Sciatic nerve (tissue), 2 donors: ENCODE data around the gene SHD. TPM values are rescaled to one million over a fixed set of nuclear protein-coding genes. Genes with fewer than 3 reads are reported as not detected.
"Not testable (repeated sequence)": the region's sequence is repeated elsewhere in the genome, so short reads cannot be mapped to it uniquely, and the experiment has no call there.

Experiments
- ATAC-seq: fragments of 200-7000 bp; cut with Tn5 transposase; one replicate; pipeline ENCODE4 v1.9.1; 2020; ENCODE audit warnings: mild to moderate bottlenecking, moderate library complexity
- DNase-seq: peaks from one replicate; pipeline ENCODE4 v3.0.0-alpha.2; 2020; ENCODE audit warnings: low spot score
- intact Hi-C: fragments of 100-400 bp; cut with DNase I; formaldehyde crosslinking; loops from one replicate; pipeline ENCODE4 v1.14.2; 2022
- total RNA-seq: library from RNA; stranded (reverse); fragmentation: NEBNext Ultra II Directional; extraction: Animal tissue kit (Norgen Biotek cat#: 25700); gene quantifications from one replicate; pipeline ENCODE4 v1.2.1, GENCODE V29; 2021
- donor health status: DM: no; HTN: no; CAD: no.
- donor health status: DM: no; HTN: no; CAD: no.

SHD gene
- total RNA-seq, 1 donor from 2014 or later, result not detected

DNA sequence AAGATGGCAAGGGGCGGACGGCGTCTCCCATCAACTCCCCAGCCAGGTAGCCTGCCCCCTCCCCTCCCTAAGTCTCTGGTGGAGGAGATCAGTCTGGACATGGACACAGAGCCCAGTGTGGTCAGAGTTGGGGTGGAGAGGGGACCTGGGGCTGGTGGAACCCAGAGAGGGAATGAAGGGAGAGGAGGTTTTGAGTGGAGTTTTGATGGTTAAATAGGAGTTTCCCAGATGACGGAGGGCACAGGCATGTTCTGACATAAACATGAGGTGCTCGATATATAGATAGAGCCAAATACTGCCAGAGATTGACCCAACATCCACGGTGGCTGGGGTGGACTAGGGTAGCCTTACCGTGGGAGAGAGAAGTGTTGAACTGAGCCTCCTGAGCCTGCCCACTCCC, 39.4 kb downstream of the SHD start:
- intact Hi-C loops, result no loop called here
- ATAC-seq, result no peak
- DNase-seq, result no peak

DNA sequence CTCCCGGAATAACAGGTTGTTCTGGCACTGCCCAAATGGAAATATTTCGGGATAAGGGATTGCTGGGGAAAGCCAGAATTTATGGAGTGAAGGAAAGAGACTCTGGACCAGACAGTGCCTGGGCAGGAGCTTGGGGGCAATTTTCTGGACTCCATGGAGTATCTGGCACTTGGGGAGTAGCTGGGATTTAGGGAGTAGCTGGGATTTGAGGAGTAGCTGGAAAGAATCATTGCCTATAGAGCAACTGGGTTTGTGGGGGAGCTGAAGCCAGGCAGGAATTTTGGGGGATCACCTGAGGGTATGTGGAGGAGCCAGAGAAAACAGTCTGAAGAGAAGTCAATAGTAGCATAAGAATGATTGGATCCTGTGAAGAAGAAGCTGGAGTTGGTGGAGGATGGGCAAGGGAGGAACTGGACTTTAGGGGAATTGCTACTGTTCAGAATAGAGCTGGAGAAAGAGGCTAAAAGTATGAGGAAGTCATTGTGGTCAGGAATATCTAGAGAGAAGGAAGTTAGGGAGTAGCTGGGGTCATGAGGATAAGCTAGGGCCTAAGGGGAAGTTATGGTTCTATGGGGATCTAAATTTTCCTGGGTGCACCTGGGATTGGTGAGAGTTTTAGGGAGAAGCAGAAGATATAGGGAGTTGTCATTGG, 40.1 kb downstream of the SHD start:
- intact Hi-C loops, result no loop called here
- ATAC-seq (no peak), DNase-seq (no peak)

DNA sequence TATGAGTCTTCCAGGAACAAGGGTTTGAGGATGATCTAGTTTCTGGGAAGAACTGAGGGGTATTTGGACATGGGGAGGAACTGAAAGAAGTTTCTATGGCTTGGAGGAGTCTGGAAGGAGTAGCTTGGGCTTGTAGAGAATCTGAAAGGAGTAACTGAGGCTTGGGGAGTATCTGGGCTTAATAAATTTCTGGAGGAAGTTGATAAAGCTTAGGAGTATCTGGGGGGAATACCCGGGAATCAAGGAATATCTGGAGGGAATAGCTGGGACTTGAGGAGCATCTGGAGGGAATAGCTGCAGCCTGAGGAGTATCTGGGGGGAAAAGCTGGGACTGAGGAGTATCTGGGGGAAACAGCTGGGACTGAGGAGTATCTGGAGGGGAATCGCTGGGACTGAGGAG, 41.4 kb downstream of the SHD start:
- DNase-seq (no peak), ATAC-seq (no peak)
- intact Hi-C loops, result no loop called here

DNA sequence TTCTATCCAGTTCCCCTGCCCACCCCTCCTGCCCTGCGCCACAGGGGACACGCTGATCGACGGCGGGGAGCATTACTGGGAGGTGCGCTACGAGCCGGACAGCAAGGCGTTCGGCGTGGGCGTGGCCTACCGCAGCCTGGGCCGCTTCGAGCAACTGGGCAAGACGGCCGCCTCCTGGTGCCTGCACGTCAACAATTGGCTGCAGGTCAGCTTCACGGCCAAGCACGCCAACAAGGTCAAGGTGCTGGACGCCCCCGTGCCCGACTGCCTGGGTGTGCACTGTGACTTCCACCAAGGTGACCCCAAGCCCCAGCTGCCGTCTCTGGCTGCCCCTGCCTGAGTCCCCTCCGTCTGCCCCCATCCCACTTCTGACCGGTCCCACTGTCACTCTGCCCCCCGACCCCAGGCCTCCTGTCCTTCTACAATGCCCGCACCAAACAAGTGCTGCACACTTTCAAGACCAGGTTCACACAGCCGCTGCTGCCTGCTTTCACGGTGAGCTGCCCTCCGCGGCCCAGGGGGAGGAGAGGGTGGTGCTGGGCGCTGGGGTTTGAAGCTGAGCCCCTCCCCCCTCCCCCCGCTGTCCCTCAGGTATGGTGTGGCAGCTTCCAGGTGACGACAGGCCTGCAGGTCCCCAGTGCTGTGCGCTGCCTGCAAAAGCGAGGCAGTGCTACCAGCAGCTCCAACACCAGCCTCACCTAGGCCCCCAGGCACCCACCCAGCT, 44.0 kb downstream of the SHD start:
- DNase-seq (no peak), ATAC-seq (no peak)
- intact Hi-C loops, result no loop called here

DNA sequence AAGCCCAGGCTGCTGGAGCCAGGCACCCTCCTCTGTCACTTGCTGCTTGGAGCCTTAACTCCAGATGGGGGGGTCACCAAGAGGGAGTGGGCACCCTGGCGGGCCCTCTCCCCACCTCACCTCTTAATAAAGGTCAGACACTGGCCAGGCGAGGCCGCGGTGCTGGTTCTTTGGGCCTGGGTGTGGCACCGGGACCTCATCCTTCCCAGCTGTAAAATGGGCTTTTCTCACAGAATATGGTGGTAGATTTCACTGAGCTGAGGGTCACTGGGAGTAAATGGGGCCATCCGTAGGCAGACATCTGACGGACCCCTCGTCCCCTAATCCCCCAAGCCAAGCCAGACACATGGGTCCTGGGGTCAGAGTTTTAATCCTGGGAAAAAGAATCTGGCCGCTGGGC, 44.6 kb downstream of the SHD start:
- DNase-seq (no peak), ATAC-seq (no peak)
- intact Hi-C loops, result no loop called here

DNA sequence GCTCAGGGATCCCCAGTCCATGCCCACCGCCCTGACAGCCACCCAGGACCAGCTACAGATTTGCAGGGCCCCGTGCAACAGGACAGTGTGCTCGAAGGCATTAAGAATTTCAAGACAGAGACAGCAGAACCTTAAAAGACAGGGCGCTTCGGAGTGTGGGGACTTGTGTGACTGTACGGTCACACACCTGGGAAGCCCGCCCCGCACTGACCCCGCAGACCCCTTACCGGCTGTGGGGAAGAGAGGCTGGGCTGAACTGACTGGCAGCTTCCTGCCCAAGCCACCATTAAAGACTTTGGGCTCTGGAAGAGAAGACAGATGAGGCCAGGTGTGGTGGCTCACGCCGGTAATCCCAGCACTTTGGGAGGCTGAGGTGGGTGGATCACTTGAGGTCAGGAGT, 45.2 kb downstream of the SHD start:
- DNase-seq (no peak), ATAC-seq (no peak)
- intact Hi-C loops, result no loop called here

DNA sequence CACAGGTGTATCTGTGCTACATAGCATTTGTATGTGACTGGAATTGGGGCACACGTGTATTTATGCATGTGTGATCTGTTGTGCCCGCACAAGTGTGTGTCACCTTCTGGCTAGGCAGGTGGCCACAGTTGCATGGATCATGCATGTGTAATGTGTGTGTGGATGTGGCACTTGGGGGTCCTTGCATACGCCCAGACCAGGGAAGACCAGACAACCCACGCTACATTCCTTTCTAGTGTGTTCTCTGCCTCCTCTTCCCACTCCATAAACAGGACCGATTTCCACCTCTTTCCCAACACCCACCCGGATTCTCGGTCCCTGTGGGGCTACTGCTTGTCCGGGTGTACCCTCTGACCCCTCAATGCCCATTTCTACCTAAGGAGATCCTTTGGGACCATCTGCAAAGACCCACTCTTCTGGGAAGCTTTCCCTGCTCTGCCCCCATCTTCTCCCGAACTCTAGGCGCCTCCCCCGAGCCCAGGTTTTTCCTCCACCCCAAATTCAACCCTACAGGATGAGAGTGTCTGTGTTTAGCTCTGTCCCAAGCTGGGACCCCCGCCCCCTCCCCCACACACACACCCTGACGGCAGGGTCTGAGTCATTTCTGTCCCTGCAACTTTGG, 47.3 kb downstream of the SHD start:
- DNase-seq, result no peak
- intact Hi-C loops, result no loop called here
- no peak for ATAC-seq

DNA sequence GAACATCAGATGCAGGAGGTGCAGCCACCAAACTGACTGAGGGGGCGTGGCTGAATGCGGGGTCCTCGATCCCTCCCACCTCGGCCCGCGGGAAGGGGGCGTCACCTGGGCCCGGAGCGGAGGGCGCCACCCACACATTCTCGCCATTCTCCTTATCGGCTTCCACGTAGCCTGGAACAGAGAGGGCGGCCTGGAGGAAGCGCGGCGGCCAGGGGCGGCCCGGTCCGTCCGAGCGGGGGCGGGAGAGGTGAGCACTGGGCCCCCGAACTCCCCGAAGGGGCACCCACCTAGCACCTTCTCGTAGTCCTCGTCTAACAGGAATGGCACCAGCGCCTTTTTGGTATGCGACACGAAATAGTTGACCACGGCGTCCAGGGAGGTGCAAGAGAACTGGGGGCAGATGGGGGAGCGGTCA, 47.8 kb downstream of the SHD start:
- intact Hi-C loops, result no loop called here
- ATAC-seq (no peak), DNase-seq (no peak)

DNA sequence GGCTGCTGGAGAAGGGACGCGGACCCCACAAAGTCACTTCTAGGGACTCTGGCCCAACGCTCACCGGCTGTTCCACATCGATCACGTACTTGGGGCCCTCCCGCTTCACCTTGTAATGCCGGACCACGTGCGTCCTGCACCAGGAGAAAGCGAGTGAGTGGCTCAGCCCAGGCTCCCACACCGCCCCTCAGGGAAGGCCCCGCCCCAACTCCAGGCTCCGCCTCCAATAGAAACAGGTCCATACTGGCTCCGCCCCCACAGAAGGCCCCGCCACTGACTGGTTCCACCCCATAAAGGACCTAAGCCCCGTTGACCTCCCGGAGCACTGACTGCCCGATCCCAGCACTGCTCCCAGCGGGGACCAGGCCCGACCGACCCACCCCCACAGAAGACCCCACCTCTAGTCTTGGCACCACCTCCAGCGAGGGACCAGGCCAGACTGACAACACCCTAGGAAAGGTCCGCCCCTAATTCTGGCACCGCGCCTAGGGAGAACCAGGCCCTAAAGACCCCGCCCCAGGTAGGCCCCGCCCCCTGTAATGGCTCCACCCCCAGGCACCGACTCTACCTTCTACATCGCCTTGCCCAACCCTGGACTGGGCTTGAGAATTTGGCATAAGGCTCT, 48.3 kb downstream of the SHD start:
- intact Hi-C loops, result no loop called here
- peak; percentile 83 for DNase-seq
- peak; percentile 67 for ATAC-seq

DNA sequence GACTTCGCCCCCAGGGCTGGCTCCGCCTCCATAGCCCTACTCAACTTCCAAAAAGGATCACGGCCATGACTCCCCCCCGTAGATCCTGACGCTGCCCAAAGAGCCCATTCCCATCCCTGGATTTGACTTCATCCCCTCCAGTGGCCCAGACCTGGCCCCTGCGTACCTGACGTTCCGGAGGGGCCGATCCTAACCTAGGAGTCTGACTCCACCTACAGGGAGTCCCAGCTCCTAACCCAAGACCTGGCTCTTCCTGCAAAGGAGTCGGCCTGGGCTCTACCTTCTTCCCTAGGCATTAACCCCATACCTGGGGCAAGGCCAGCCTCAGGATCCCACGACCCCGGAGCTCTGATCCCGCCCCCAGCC, 48.8 kb downstream of the SHD start:
- DNase-seq (no peak), ATAC-seq (no peak)
- intact Hi-C loops, result no loop called here

DNA sequence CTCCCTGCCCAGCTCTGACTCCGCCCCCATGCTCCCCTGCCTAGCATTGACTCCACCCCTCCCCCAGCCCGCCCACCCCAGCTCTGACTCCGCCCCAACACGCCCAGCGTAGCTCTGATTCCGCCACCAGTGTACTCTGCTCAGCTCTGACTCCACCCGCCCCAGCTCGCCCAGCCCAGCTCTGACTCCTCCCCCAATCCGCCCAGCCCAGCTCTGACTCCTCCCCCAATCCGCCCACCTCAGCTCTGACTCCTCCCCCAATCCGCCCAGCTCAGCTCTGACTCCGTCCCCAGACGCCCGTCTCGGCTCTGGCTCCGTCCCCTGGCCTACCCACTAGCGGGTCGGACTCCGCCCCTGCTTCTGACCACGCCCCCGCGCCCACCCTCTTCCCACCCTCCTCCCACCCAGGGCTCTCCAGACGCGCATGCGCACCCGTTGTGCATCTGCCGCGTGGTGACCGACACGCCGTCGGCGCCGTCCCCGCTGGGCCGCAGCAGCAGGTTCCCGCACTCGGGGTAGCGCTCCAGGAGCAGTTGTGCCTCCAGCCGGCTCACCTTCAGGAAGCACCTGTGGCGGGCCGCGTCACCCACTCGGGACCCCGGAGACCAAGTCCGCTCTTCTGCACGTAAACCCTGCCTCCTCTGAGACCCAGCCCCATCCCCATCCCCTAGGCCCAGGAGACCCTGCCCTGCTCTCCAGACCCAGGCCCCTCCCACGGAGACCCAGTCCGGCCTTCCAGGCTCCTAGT, 49.4 kb downstream of the SHD start:
- ATAC-seq (peak; percentile 96), DNase-seq (peak; percentile 97)
- intact Hi-C loops, result no loop called here

DNA sequence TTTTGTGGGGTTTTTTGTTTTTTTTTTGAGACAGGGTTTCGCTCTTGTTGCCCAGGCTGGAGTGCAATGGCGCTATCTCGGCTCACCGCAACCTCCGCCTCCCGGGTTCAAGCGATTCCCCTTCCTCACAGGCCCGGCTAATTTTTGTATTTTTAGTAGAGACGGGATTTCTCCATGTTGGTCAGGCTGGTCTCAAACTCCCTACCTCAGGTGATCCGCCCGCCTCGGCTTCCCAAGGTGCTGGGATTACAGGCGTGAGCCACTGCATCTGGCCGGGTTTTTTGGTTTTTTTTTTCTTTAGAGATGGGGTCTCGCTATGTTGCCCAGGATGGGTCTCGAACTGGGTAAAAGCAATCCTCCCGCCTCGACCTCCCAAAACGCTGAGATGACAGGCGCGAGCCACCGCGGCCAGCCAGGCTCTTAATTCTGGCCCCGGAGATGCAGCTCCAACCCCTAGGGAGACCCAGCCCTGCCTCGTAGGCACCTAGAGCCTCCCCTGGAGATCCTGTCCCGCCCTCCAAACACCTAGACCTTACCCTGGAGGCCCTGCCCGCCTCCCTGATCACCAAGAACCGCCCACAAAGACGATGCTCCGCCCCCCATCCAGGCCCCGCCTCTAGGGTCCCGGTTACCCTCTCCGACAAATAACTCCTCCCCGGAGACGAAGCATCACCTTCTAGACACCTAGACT, 50.1 kb downstream of the SHD start:
- DNase-seq, intact Hi-C loops, ATAC-seq: not testable (repeated sequence)

DNA sequence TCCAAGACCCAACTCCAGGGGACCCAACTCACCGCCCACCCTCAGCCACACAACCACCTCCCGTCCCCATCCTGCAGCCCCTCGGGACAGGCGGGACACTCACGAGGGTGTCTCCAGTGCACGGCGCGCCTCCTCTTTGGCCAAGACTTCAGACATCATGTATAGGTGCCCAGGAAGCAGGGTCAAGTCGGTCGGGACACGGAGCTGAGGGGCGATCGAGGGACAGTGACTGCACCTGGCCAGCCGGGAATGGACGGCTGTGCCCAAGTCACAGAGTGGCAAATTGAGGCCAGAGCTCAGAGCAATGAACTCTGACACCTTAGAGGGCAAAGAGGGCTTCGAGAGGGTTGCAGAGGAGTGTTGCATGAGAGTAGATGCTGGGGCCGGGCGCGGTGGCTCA, 50.8 kb downstream of the SHD start:
- intact Hi-C loops, result no loop called here
- ATAC-seq, result no peak
- no peak for DNase-seq

DNA sequence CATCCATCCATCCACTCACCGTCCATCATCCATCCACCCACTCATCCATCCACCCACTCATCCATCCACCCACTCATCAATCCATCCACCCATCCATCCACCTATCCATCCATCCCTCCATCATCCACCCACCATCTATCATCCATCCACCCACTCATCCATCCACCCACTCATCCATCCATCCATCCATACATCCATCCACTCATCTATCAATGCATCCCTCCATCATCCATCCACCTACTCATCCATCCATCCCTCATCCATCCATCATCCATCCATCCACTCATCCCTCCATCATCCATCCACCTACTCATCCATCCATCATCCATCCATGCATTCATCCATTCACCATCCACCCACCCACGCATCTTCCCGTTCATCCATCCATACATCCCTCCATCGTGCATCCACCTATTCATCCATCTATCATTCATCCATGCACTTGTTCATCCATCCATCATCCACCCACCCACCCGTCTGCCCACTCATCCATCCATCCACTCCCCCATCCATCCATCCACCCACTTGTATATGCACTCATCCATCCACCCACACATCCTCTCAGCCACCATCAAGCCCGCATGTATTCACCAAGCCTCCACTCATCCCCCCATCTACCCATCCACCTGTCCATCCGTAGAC, 56.0 kb downstream of the SHD start:
- ATAC-seq (no peak), DNase-seq (no peak)
- intact Hi-C loops, result no loop called here

DNA sequence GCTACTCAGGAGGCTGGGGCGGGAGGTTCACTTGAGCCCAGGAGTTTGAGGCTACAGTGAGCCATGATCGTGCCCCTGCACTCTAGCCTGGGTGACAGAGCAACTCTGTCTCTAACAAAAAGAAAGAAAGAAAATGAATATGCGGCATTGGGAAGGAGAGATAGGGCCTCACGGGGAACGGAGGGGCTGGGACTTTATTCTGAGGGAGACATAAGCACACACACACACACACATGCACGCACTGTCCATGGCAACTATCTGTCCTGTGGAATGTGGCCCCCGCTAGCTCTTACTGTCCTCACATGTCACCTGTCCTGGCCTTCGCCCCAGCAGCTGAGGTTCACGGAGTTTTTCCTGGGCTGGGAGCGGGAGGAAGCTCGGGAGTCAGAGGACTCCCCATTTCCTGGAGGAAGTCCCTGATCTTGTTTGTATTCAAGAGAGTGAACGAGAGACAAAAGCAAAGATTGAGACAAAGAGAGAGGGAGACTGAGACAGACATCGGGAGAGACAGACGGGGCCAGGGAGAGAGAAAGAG, 58.9 kb downstream of the SHD start:
- ATAC-seq (no peak), DNase-seq (no peak)
- intact Hi-C loops, result no loop called here

DNA sequence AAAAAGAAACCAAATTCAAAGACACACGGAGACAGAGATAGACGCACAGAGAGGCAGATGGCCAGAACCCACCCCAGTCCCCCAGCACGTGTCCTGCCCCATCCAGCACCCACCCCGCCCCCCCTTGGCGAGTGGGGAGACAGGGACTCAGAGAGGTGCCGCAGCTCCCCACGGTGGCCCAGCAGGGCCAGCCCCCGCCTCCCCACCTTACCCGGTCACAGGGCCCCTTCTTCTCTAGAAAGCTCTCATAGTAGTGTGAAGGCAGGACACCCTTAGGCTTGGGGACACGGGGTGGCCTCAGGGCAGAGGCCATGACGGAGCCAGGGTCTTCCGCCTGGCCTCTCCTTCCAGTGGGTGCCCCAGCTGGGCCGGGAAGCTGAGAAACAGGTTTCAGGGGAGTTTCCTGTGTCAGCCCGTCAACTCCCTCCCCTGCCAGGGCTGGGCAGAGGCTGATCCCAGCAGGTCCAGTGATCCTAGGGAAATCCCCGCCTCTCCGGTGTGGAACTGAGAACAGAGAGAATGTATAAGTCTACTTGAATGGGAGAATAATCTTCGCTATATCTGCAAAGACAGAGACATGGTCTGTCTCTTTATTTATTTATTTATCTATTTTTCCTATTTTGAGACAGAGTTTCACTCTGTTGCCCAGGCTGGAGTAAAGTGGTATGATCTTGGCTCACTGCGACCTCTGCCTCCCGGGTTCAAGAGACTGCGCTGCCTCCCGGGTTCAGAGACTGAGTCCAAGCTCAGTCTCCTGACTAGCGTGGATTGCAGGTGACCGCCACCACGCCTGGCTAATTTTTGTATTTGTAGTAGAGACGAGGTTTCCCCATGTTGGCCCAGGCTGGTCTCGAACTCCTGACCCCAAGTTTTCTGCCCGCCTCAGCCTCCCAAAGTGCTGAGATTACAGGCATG, 59.6 kb downstream of the SHD start, which contains the start of gene STAP2:
Gene STAP2 (minus strand): TSS at position 387 of the 915 bp plus-strand sequence. CDS start 74 bp downstream, at position 313.
- intact Hi-C loops, result no loop called here
- no peak for DNase-seq
- ATAC-seq, result no peak
